GM18951 (cell line): Measurements from ENCODE around the gene BIRC6.
"Not testable (repeated sequence)": the region's sequence is repeated elsewhere in the genome, so short reads cannot be mapped to it uniquely, and the experiment has no call there.

Experiments used
- POLR2A ChIP-seq: IDR thresholded peaks from 4 replicates; pipeline ENCODE4 v1.6.1; 2011; ENCODE audit warnings: mild to moderate bottlenecking; ENCODE audit not compliant: insufficient read length, insufficient read depth; ENCODE audit errors: extremely low read depth
- in situ Hi-C: fragments of 300-500 bp; cut with MboI; formaldehyde crosslinking; loops from one replicate; pipeline ENCODE4 v1.12.0; 2022; ENCODE audit warnings: low sequenced_read_pairs, mixed read lengths, inconsistent platforms; ENCODE audit not compliant: unreplicated experiment

Gene BIRC6

GRCh38 chr2:32363597-32363996, 6.8 kb downstream of the BIRC6 start:
- in situ Hi-C loops: no loop called here
- TF ChIP-seq POLR2A: no peak

- in situ Hi-C loops: not testable (repeated sequence)
Observed at GRCh38 chr2:32364290-32364689, 7.5 kb downstream of the BIRC6 start.

- in situ Hi-C loops: not testable (repeated sequence)
Observed at GRCh38 chr2:32365679-32366078, 8.9 kb downstream of the BIRC6 start.

- TF ChIP-seq POLR2A: no peak
- in situ Hi-C loops: no loop called here
Observed at GRCh38 chr2:32366595-32366994, 9.8 kb downstream of the BIRC6 start.

GRCh38 chr2:32369222-32369621, 12.4 kb downstream of the BIRC6 start:
- no peak for TF ChIP-seq POLR2A

GRCh38 chr2:32370942-32371341, 14.1 kb downstream of the BIRC6 start:
- in situ Hi-C loops: not testable (repeated sequence)

More at GRCh38 chr2:32369222-32369621, 12.4 kb downstream of the BIRC6 start:
- in situ Hi-C loops: no loop called here

GRCh38 chr2:32372519-32373182, 15.8 kb downstream of the BIRC6 start:
- in situ Hi-C loops: no loop called here
- no peak for TF ChIP-seq POLR2A

- in situ Hi-C loops: no loop called here
- TF ChIP-seq POLR2A: no peak
Observed at GRCh38 chr2:32375228-32375892, 18.5 kb downstream of the BIRC6 start.

- TF ChIP-seq POLR2A: no peak
- in situ Hi-C loops: no loop called here
Observed at GRCh38 chr2:32376756-32377155, 19.9 kb downstream of the BIRC6 start.

GRCh38 chr2:32377928-32378327, 21.1 kb downstream of the BIRC6 start:
- in situ Hi-C loops: no loop called here

GRCh38 chr2:32379352-32379751, 22.5 kb downstream of the BIRC6 start:
- in situ Hi-C loops: no loop called here
- TF ChIP-seq POLR2A: no peak

More at GRCh38 chr2:32377928-32378327, 21.1 kb downstream of the BIRC6 start:
- no peak for TF ChIP-seq POLR2A

- in situ Hi-C loops: no loop called here
- TF ChIP-seq POLR2A: no peak
Observed at GRCh38 chr2:32383858-32384257, 27.0 kb downstream of the BIRC6 start.

GRCh38 chr2:32384529-32384928, 27.7 kb downstream of the BIRC6 start:
- TF ChIP-seq POLR2A: no peak

GRCh38 chr2:32386739-32387138, 29.9 kb downstream of the BIRC6 start:
- in situ Hi-C loops: no loop called here
- TF ChIP-seq POLR2A: no peak

More at GRCh38 chr2:32384529-32384928, 27.7 kb downstream of the BIRC6 start:
- in situ Hi-C loops: no loop called here
